Activated T-cell treated with anti-CD3 and anti-CD28 coated beads for 1 hour (primary cell): Measurements from ENCODE around the gene ANXA11.

Experiments used
- DNase-seq: peaks from one replicate; pipeline ENCODE4 v3.0.0-alpha.2; 2020; ENCODE audit warnings: low read depth

Gene ANXA11

DNA sequence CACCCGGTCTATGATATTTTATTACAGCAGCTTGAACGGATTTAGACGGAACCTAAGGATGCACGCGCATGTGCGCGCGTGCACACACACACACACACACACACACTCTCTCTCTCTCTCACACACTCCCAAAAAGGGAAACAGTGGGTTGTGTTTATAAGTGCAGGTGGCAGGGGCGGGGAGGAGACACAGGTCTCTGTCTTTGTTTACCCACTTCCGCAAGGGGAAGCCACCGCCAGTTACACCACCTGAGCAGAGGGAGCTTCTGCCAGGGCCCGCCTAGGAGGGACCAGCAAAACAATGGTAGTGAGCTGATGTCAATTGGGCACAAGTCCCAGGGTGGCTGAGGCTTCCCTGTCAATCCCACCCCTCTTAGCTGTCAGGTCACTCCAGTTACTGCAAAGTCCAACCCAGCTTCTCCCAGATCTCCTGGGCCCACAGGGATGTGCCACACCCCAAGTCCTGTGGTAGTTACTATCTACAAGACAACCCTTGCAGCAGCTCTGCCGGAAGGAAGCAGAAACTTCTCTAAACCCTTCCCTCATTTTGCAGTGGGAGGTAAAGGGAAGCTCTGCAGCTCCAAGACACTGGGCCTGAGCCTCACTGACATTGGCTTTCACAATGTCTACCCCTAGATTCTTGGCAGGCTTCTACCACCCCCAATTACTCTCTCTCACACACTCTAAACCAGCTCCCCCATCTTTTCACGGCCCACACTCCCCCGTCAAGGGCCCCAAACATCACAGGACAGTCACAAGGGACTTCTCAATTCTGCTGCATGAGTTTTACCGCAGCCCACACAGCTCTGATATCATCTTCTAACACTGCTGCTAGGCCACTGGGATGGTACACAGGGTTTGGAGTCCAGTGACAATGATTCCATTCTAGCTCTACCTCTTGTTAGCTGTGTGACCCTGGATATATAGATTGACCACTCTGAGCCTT lies 17.6 kb downstream of the ANXA11 start:
- peak; percentile 66 for DNase-seq

- no peak for DNase-seq
These were observed 18.3 kb downstream of the ANXA11 start for GRCh38 chr10:80187060-80187459.

- DNase-seq = no peak
These were observed 18.8 kb downstream of the ANXA11 start for GRCh38 chr10:80186364-80187012.

DNA sequence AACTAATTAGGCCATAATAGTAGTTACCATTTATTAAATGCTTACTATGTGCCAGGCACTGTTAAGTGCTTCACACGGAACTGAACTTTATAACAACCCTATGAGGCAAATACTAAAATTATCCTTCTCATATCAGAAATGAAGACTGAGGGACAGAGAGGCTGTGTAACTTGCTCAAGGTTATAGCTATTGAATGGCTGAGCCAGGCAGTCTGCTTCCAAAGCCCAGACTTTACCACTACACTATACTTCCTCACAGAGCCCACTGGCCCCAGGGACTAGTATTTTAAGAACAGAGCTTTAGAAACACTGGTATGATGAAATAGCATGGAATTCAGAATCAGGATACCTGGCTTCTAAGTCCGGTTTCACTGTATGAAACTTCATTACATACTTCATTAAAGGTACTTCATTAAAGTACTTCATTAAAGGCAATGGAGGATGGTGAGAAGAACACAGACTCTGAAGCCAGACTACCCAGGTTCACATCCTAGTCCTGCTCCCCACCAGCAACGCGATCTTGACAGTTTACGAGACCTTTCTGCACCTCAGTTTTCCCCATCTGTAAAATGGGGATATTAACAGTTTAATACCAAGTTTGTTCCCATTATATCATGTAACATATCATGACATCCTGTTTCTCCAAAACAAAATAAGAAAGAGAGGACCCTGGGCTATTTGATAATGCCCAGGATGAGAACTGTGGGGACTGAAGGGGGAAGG lies 19.6 kb downstream of the ANXA11 start:
- DNase-seq = no peak

DNA sequence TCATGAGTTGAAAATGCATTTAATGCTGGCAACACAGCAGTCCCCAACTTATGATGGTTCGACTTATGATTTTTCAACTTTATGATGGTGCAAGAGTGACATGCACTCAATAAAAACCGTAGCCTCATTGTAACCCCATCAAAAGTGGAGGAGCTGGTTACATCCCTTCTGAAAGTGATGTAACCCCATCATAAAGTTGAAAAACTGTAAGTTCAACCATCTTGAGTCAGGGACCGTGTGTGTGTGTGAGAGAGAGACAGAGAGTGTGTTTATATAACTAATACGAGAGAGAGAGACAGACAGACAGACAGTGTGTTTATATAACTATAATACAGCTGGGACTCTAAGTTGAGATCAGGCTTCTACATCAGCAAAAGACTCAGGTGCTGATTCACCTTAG lies 21.0 kb downstream of the ANXA11 start:
- no peak for DNase-seq

DNA sequence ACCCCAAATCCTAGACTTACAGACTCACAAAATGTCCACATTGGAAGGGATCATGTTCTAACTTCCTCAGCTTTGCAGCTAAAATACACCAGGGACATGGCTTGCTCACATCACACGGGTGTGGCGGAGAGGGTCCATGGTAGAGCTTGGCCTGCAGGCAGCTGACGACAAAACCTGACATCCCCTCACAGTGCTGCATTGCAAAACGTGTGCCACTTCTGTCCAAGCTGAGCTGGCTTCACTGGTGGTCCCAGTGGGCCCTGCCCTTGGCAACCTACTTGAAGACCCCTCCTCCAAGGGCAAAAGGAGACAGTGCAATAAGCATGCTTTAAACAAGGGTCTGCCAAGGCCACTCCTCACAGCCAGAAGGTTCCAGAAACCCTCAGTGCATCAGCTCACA lies 21.9 kb downstream of the ANXA11 start:
- DNase-seq = no peak

DNA sequence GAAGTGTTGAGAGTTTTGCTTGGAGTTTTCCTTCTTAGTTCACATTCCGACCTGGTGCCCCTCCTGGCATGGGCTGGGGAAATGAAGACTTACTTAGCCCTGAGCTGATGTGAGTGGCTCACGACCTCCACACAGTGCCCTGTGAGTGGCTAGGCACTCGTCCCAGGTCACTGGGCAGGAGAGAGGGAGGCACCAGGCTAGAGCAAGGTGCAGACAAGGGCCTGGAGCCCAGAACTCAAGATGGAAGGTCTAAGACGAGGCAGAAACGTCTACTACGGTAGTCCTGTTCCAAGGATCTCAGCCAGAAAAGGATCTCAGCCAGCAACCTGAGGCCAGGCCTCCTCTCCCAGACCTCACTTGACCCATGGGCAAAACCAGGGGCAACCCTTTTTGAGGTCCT lies 22.4 kb downstream of the ANXA11 start:
- no peak for DNase-seq

GRCh38 chr10:80177781-80178636 lies 27.3 kb downstream of the ANXA11 start:
- no peak for DNase-seq

- no peak for DNase-seq
These were observed 28.8 kb downstream of the ANXA11 start for GRCh38 chr10:80176526-80176925.

DNA sequence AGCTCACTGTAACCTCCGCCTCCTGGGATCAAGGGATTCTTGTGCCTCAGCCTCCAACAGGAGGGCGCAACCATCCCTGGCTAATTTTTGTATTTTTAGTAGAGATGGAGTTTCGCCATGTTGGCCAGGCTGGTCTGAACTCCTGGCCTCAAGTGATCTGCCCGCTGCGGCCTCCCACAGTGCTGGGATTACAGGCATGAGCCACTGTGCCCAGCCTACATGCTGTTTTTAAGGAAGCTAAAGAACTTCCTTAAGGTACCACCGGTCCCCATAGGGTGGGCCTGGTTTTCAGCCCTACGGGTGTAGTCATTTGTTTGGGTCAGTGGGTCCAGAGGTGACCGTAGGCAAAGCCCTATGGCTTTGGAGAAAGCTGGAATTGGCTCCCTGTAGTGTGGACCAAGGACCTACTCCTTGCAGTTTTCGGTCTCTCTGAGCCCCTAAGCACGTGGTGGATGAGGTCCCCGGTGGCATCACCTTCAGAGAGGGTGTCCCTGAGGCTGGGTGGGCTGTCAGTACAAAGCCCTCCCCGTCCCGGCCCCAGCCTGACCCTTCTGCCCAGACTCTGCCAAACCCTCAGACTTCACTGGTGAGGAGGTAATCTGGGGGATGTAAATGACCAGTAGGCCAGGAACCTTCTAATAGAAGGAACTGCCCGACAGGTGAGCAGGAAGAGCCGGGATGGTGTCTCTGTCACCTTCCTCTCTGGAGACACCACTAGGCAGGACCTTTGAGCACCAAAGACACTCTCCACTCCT lies 30.5 kb downstream of the ANXA11 start:
- no peak for DNase-seq

GRCh38 chr10:80173466-80173865 lies 31.9 kb downstream of the ANXA11 start:
- no peak for DNase-seq

DNA sequence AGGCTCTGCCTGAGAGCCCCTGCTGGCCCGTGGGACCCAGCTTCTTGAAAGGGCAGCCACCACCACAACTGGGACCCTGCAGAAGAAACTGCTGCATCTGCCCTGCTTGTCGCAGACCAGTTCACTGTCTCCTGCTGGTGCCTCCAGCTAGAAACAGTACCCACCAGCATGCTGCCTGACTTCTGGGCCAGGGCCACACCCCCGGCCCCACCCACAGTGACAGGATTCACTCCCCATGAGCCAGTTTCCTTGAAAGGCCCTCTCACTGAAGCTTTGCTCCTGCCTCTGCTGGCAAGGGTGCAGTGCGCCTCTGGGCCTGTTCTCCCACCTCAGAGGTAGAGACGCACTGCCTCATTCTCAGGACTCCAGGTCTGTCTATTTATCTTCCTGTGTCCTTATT lies 32.4 kb downstream of the ANXA11 start:
- no peak for DNase-seq

DNA sequence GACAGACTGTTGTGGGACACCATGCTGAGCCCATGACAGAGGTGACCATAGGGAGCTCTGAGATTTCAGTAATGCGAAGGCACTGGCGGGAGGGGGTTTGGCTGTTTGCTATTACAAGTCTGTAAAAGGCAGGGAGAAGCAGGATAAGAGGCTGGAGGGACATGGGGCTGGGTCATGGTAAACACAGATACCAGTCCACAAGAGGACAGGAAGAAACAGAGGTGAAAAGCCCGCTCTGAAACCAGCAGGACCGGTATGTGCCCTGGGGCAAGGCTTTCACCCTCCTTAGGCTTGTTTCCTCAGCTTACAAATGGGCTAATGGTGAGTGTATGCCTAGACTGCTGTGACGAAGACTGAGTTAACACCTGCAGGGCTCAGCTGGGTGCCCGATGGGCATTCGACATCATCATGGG lies 34.1 kb downstream of the ANXA11 start:
- DNase-seq = no peak

- no peak for DNase-seq
These were observed 34.7 kb downstream of the ANXA11 start for GRCh38 chr10:80170641-80171040.

GRCh38 chr10:80170026-80170425 lies 35.3 kb downstream of the ANXA11 start:
- DNase-seq = no peak

- no peak for DNase-seq
These were observed 36.5 kb downstream of the ANXA11 start for GRCh38 chr10:80168679-80169380.

DNA sequence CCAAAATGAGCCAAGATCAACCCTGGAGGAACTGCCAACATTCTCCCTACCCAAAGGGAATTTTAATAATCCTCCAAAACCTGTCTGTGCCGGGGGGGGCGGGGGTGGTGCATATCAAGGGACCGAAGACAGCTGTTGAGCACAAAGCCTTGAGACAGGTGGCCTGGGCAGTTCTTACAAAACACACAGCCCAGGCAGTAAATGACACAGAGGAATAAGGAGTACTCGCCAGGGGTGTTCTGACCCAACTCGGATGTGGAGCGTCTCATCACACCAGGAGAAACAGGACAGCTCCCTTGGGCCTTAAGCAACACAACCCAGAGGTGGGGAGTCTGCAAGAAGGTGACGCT lies 37.2 kb downstream of the ANXA11 start:
- no peak for DNase-seq

DNA sequence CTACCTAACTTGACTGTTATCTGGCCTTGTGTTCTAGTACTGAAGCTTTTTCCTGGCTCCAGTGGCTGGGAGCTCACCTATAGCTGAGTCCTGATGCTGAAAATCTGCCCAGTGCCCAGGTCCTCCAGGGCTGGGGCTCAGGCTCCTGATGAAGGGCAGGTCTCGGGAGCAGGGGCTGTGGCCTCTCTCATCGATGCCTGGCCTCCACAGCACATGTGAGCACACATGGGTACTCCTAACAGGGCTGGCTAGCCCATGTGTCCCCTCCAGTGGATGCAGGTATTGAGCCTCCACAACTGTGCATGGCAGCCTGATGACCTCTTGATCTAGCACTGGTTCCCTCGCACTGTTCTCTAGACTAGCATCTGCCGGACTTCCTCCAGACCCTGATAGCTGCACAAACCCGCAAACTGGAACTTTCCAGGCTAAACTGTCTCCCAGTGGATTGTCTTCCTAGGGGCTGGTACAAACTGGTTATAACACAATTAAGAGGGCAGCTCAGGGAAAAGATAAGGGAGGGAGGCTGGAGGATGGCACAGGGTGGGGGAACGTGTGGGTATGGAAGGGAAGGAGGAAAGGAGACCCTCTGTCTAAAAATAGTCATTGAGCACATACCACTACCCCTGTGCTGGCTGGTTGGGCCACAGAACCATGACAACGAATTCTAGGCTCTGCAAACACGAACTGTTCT lies 37.7 kb downstream of the ANXA11 start:
- no peak for DNase-seq

DNA sequence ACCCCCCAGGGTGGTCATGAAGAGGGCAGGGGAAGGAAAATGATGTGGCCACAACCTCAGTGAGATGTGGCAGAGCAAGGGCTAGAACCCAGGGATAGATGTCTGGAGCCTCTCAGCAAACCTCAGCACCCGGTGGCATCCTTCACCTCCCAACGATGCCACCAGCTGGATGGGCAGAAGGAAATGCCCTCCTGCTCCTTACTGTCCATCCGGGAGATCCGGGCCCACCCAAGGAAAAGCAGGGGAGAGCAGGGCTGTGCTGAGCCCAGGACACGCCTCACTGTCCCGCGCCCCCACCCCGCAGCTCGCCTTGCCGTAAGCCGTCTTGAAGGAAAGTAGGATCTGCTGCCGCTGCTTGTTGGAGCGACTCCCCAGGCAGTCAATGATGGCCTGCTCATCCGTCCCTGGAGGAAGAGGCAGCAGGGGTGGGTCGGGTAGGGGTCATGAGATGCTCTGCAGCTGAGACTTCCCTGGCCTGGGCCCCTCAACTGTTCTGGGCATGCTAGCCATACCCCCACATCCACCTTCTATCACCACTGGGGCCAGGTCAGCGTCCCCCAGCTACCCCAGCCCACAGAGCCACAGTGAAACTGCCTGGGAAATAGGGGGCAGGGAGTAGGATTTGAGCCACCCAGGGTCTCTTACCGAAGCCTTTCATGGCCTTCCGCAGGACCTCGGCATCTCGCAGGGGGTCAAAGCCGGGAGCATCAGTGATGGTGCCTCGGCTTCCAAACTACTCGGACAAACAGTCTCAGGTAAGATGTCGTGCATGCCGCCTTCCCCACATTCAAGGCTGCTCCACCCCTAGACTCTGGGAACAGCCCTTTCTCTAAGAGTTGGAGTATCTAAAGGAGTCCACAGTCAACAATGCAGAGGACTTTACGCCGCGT lies 38.5 kb downstream of the ANXA11 start:
- no peak for DNase-seq
